HepG2 (cell line): Measurements from ENCODE around the gene TESK1. TPM values are rescaled to one million over a fixed set of nuclear protein-coding genes. Genes with fewer than 3 reads are reported as not detected.

Experiments used
- ATAC-seq: fragments of 200-7000 bp; cut with Tn5 transposase; 3 replicates; pipeline ENCODE4 v1.9.1; 2020; ENCODE audit warnings: mild to moderate bottlenecking, moderate library complexity
- BruUV-seq: library from RNA; stranded (reverse); fragments of 400-500 nt; replicated peaks from 2 replicates; lab custom pipeline; 2021; lab: Mats Ljungman, UMichigan
- CTCF ChIA-PET: fragments of 300-600 bp; formaldehyde crosslinking; extraction: SDS; loops from one replicate; lab custom pipeline; 2021; ENCODE audit warnings: low total read pairs, inconsistent platforms, low intra/inter-chr PET ratio; lab: Yijun Ruan, JAX
- POLR2A ChIA-PET: fragments of 350-600 bp; sonication (Branson Sonifier 250); formaldehyde crosslinking; loops from one replicate; lab custom pipeline; 2020; ENCODE audit warnings: antibody characterized with exemption, inconsistent platforms; lab: Yijun Ruan, JAX
- DNase-seq: peaks from one replicate; pipeline ENCODE4 v3.0.0-alpha.2; 2015; ENCODE audit warnings: low spot score
- FAIRE-seq: peaks from 3 replicates; lab custom pipeline; 2011; peaks lifted over from hg19 to GRCh38; lab: Jason Lieb, UNC
- H2AFZ ChIP-seq: one replicate; pipeline ENCODE4 v1.6.1; 2011; ENCODE audit warnings: low read length, inconsistent platforms
- H3K27ac ChIP-seq: fragments of 300-600 bp; 3 replicates; pipeline ENCODE4 v1.8.0; 2011; ENCODE audit warnings: mixed run types, mild to moderate bottlenecking, mixed read lengths, low read length, inconsistent platforms; ENCODE audit not compliant: insufficient read depth; ENCODE audit errors: extremely low read length
- H3K27me3 ChIP-seq, 2 experiments: fragments of 200-600 bp in 1 of 2; 2 replicates in 1 of 2; 3 replicates in 1 of 2; pipeline versions ENCODE4 v1.6.0 to v1.8.0; 2011; ENCODE audit warnings: low read length in 2 of 2, mild to moderate bottlenecking in 2 of 2, moderate library complexity in 2 of 2, inconsistent platforms in 1 of 2; ENCODE audit not compliant: insufficient read depth in 2 of 2, control insufficient read depth in 1 of 2
- H3K36me3 ChIP-seq, 2 experiments: fragments of 200-600 bp in 1 of 2; replicated peaks in 1 of 2; 2 replicates in 1 of 2; 3 replicates in 1 of 2; pipeline versions ENCODE4 v1.5.1 to v1.8.0; 2011; ENCODE audit warnings: low read length in 2 of 2, inconsistent platforms in 1 of 2; ENCODE audit not compliant: insufficient read depth in 2 of 2, control insufficient read depth in 1 of 2
- H3K4me1 ChIP-seq: 2 replicates; pipeline ENCODE4 v1.5.1; 2012; ENCODE audit warnings: low read length, inconsistent platforms; ENCODE audit not compliant: insufficient read depth
- H3K4me2 ChIP-seq: 2 replicates; pipeline ENCODE4 v1.6.0; 2011; ENCODE audit warnings: low read depth, low read length, inconsistent platforms
- H3K4me3 ChIP-seq, 3 experiments: fragments of 200-600 bp in 1 of 3; sonication (generic), shearing (Covaris generic) in 1 of 3; replicated peaks in 1 of 3; 2 replicates each; pipeline ENCODE4 v1.5.1; 2011 to 2016; ENCODE audit warnings: low read length in 3 of 3, inconsistent platforms in 2 of 3, low read depth in 2 of 3, mild to moderate bottlenecking in 2 of 3, control low read depth in 1 of 3, mixed read lengths in 1 of 3; ENCODE audit not compliant: insufficient read depth in 1 of 3
- H3K79me2 ChIP-seq: one replicate; pipeline ENCODE4 v1.6.1; 2011; ENCODE audit warnings: low read length, inconsistent platforms; ENCODE audit not compliant: insufficient read depth
- H3K9ac ChIP-seq: 2 replicates; pipeline ENCODE4 v1.6.0; 2011; ENCODE audit warnings: mild to moderate bottlenecking, low read depth, low read length, inconsistent platforms; ENCODE audit not compliant: insufficient read depth
- H3K9me3 ChIP-seq: 2 replicates; pipeline ENCODE4 v1.5.1; 2012; ENCODE audit warnings: mild to moderate bottlenecking, low read length
- H4K20me1 ChIP-seq: 2 replicates; pipeline ENCODE4 v1.6.0; 2011; ENCODE audit warnings: inconsistent platforms, mild to moderate bottlenecking, low read length, moderate library complexity; ENCODE audit not compliant: insufficient read depth
- ARID2 ChIP-seq: sonication (generic); formaldehyde crosslinking; IDR thresholded peaks from 2 replicates; pipeline ENCODE4 v1.8.1; 2022; ENCODE audit warnings: mild to moderate bottlenecking, missing genetic modification reagents, borderline replicate concordance
- HMG20B ChIP-seq: conservative IDR thresholded peaks from 2 replicates; pipeline ENCODE4 v1.6.1; 2016; ENCODE audit warnings: missing genetic modification reagents, missing compliant biosample characterization
- PHF21A ChIP-seq: sonication (generic); formaldehyde crosslinking; IDR thresholded peaks from 2 replicates; pipeline ENCODE4 v1.5.0; 2020; ENCODE audit warnings: mild to moderate bottlenecking, missing genetic modification reagents
- SP140L ChIP-seq: sonication (generic); formaldehyde crosslinking; IDR thresholded peaks from 2 replicates; pipeline ENCODE4 v1.4.0; 2020; ENCODE audit warnings: missing genetic modification reagents, borderline replicate concordance
- THYN1 ChIP-seq: sonication (generic); formaldehyde crosslinking; IDR thresholded peaks from 2 replicates; pipeline ENCODE4 v1.8.1; 2023; ENCODE audit warnings: low read depth, mild to moderate bottlenecking, moderate library complexity, missing genetic modification reagents, borderline replicate concordance
- TRAFD1 ChIP-seq: sonication (generic); formaldehyde crosslinking; IDR thresholded peaks from 2 replicates; pipeline ENCODE4 v1.5.1; 2020; ENCODE audit warnings: missing genetic modification reagents, mild to moderate bottlenecking, borderline replicate concordance
- ZNF224 ChIP-seq: sonication (generic); formaldehyde crosslinking; IDR thresholded peaks from 2 replicates; pipeline ENCODE4 v1.5.0; 2020; ENCODE audit warnings: mild to moderate bottlenecking, missing genetic modification reagents
- ZNF24 ChIP-seq: fragments of 450-650 bp; IDR thresholded peaks from 2 replicates; pipeline ENCODE4 v1.6.1; 2017; ENCODE audit warnings: antibody characterized with exemption, mild to moderate bottlenecking
- ZNF326 ChIP-seq: sonication (generic); formaldehyde crosslinking; IDR thresholded peaks from 2 replicates; pipeline ENCODE4 v1.4.0; 2020; ENCODE audit warnings: missing genetic modification reagents, borderline replicate concordance
- ZNF468 ChIP-seq: sonication (generic); formaldehyde crosslinking; IDR thresholded peaks from 2 replicates; pipeline ENCODE4 v1.8.0; 2022; ENCODE audit warnings: mild to moderate bottlenecking, moderate library complexity, missing genetic modification reagents
- ZNF605 ChIP-seq: sonication (generic); formaldehyde crosslinking; IDR thresholded peaks from 2 replicates; pipeline ENCODE4 v1.8.0; 2022; ENCODE audit warnings: mild to moderate bottlenecking, missing genetic modification reagents
- ZNF850 ChIP-seq: sonication (generic); formaldehyde crosslinking; conservative IDR thresholded peaks from 2 replicates; pipeline ENCODE4 v1.9.0; 2021; ENCODE audit warnings: mild to moderate bottlenecking, missing genetic modification reagents
- ZNF883 ChIP-seq: sonication (generic); formaldehyde crosslinking; IDR thresholded peaks from 2 replicates; pipeline ENCODE4 v1.5.1; 2020; ENCODE audit warnings: mild to moderate bottlenecking, missing genetic modification reagents; ENCODE audit errors: not compliant biosample characterization
- WGBS: methylation state at CpG from one replicate; pipeline ENCODE4 v1.1.6; 2017; ENCODE audit warnings: low lambda C conversion rate; 5-methylcytosine and 5-hydroxymethylcytosine counted together
- in situ Hi-C: cut with HindIII; loops from 2 replicates; pipeline ENCODE4 v1.10.0; 2017; ENCODE audit warnings: low pct_unique_long_range_greater_than_20kb; ENCODE audit not compliant: extremely low pct_ligation_motif_present
- intact Hi-C: fragments of 100-400 bp; cut with micrococcal nuclease; formaldehyde crosslinking; loops from one replicate; pipeline ENCODE4 v1.10.0; 2022; ENCODE audit not compliant: unreplicated experiment
- polyA plus RNA-seq, 8 experiments: library from polyadenylated mRNA; depleted of rRNA in 3 of 8; stranded (reverse) in 7 of 8; unstranded in 1 of 8; fragments of >200 nt; fragmentation: Illumina TruSeq in 4 of 8; extraction: Trizol in 4 of 8; gene quantifications; 2 replicates each; pipeline versions ENCODE4 v1.2.1 to v1.2.3, GENCODE V29; 2011 to 2016; ENCODE audit warnings: low read depth in 4 of 8, missing spikeins in 1 of 8, mixed read lengths in 1 of 8; ENCODE audit not compliant: insufficient read depth in 1 of 8
- total RNA-seq, 5 experiments: library from RNA; depleted of rRNA; stranded (reverse); fragments of >200 nt; fragmentation: Illumina TruSeq; extraction: Trizol; gene quantifications; 2 replicates each; pipeline ENCODE4 v1.2.3, GENCODE V29; 2016; ENCODE audit warnings: low read depth in 1 of 5
- TF ChIP-seq, protein P1 (sequence below): IDR thresholded peaks from 2 replicates; pipeline ENCODE4 v1.6.1; 2018; ENCODE audit warnings: missing genetic modification reagents

TESK1 gene
- total and polyA plus RNA-seq, 2 of the 13 experiments (the other 11 are each of a cell fraction or from before 2014, with no cell fraction given): 7.3 to 13.6 TPM

DNA sequence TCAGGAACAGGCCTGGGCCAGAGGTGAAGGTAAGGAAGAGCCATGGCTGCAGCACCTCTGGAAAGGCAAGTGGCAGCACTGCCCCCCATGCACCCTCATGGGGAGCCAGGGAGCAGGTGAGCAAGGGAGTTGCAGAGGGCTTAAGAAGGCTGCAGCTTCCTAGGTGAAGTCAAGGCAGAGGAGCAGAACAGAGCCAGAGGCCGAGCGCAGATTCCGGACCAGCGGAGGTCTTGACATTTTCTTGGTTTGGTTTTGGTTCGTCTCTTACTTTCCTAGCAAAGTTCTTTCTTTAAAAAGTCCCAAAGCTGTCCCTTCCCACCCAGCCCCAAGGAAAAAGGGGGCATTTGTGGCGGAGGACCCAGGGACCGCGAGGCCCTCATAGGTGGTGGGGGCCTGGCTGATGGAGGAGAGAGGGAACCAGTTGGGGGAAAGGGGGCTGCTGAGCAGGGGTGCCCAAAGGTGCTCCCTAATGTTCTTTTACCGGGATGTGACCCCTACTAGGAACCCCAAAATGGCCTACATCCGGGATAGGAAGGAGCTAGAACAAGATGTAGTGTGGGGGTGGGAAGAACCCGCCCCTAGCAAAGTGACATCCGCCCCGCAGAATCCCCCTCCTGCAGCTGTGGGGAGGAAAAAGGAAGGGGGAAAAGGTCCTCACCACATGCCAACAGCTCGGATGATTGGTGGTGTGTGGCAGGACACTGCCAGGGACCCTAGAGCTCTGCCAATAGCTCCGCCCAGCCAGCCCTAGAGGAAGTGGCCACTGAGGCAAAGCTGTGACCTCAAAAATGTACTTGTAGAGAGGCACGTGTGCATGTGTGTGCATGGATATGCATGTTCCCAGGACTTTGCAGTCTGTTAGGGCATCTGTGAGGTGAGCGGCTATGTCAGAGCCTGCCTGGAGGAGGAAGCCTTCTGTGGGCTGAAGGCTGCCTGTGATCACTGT is 14.1 kb downstream of the TESK1 start:
- H3K9ac ChIP-seq: no peak overlapping the region
- FAIRE-seq (no peak), DNase-seq (no peak), ATAC-seq (no peak)
- no peak overlapping the region for H3K27ac ChIP-seq
- intact Hi-C loops: no loop called here
- no peaks in the 10 kb centered on the region for H3K79me2 ChIP-seq
- no peak overlapping the region for H3K4me2 ChIP-seq
- in situ Hi-C loops: no loop called here
- POLR2A ChIA-PET: no interaction called here
- 69% methylated on average over 16 of the region's 17 CpGs for WGBS
- no peaks in the 10 kb centered on the region for H3K4me1 ChIP-seq
- H3K4me3 ChIP-seq: no peak overlapping the region
- CTCF ChIA-PET: no interaction called here
- H3K9me3 ChIP-seq: no peaks in the 10 kb centered on the region
- H4K20me1 ChIP-seq: no peaks in the 10 kb centered on the region
- H2AFZ ChIP-seq: no peak overlapping the region
- BruUV-seq: no TSS peak
- peaks cover 3 to 58% of the 10 kb centered on the region in 2 experiments; a peak in 3 of 5 replicates for H3K27me3 ChIP-seq
- H3K36me3 ChIP-seq: no peaks in the 10 kb centered on the region
- TF ChIP-seq ZNF850 (CRISPR knock-in tag) (no peak), TRAFD1 (CRISPR knock-in tag) (no peak), PHF21A (no peak), ARID2 (CRISPR knock-in tag) (no peak), ZNF468 (CRISPR knock-in tag) (no peak), HMG20B (no peak), ZNF224 (CRISPR knock-in tag) (no peak), ZNF883 (CRISPR knock-in tag) (no peak), THYN1 (no peak), ZNF24 (no peak), ZNF326 (CRISPR knock-in tag) (no peak), SP140L (no peak), ZNF605 (CRISPR knock-in tag) (no peak)
- TF ChIP-seq, protein P1, sequence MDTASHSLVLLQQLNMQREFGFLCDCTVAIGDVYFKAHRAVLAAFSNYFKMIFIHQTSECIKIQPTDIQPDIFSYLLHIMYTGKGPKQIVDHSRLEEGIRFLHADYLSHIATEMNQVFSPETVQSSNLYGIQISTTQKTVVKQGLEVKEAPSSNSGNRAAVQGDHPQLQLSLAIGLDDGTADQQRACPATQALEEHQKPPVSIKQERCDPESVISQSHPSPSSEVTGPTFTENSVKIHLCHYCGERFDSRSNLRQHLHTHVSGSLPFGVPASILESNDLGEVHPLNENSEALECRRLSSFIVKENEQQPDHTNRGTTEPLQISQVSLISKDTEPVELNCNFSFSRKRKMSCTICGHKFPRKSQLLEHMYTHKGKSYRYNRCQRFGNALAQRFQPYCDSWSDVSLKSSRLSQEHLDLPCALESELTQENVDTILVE (CRISPR knock-in tag): no peak
